B cell (primary cell): ENCODE results near the gene TMEM63A.

ENCODE experiments used
- CTCF ChIP-seq: fragments of 200-600 bp; IDR thresholded peaks from one replicate; pipeline ENCODE4 v1.8.0; 2022; ENCODE audit warnings: antibody characterized with exemption, mild to moderate bottlenecking
- EZH2 ChIP-seq: IDR thresholded peaks from 2 replicates; pipeline ENCODE4 v1.6.1; 2012; ENCODE audit warnings: borderline replicate concordance, low read depth, mild to moderate bottlenecking, moderate library complexity, low read length; ENCODE audit not compliant: insufficient read depth, poor library complexity, severe bottlenecking

- TF ChIP-seq CTCF, result no peak
- TF ChIP-seq EZH2, result no peak
Observed at GRCh38 chr1:225866061-225866837, 15.9 kb downstream of the TMEM63A start.
